Fibroblast of the aortic adventitia (primary cell): ENCODE results near the gene NCK2. TPM values are rescaled to one million over a fixed set of nuclear protein-coding genes. Genes with fewer than 3 reads are reported as not detected.

Experiments
- DNase-seq: peaks from one replicate; pipeline ENCODE4 v3.0.0-alpha.2; 2010; ENCODE audit warnings: low read depth
- H3K4me3 ChIP-seq: 2 replicates; pipeline ENCODE4 v1.5.1; 2011; ENCODE audit warnings: low read depth, mild to moderate bottlenecking, control low read depth, low read length, moderate library complexity
- total RNA-seq: library from RNA; depleted of rRNA; stranded (reverse); fragments of >200 nt; gene quantifications from 2 replicates; pipeline ENCODE4 v1.2.3, GENCODE V29; 2012; ENCODE audit warnings: low replicate concordance
- TF ChIP-seq, protein P1 (sequence below): IDR thresholded peaks from 2 replicates; pipeline ENCODE4 v1.5.1; 2011; ENCODE audit warnings: mild to moderate bottlenecking, low read length, control low read depth, inconsistent platforms; ENCODE audit not compliant: insufficient read depth

Gene NCK2
- total RNA-seq, 1 donor, result 9.4 TPM

DNA sequence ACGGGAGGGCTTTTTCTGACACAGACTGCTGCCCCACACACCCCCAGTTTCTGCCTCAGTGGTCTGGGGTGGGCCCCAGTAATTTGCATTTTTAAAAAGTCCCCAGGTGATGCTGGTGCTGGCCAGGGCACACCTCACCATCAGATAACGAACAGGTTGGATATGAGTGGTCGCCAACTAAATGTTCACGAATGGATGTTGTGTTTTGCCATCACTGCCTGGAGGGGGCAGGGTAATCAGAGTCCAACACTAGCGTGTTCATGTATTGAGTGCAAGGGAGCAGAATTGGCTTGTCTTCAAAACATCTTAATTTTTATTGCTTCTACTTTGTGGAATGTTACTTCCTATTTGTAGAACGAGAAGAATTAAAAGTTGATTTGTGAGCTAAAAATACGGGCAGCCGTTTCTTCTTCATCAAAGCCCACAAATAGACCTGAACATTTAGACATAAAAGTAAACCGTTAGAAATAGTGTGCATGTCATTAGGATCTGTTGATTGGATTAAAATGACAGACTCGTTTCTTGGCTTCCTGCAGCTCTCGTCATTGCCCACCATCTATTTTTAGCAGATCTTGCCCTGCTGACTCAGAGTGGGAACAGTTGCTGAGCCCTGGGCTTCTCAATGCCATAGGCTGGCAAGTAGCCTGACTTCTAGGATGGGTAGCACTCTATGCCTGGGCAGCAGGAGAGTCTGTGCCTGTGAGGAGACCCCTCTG, 45.2 kb downstream of the NCK2 start:
- DNase-seq, result peak; percentile 34
- H3K4me3 ChIP-seq, result no peak overlapping the region
- TF ChIP-seq, protein P1, sequence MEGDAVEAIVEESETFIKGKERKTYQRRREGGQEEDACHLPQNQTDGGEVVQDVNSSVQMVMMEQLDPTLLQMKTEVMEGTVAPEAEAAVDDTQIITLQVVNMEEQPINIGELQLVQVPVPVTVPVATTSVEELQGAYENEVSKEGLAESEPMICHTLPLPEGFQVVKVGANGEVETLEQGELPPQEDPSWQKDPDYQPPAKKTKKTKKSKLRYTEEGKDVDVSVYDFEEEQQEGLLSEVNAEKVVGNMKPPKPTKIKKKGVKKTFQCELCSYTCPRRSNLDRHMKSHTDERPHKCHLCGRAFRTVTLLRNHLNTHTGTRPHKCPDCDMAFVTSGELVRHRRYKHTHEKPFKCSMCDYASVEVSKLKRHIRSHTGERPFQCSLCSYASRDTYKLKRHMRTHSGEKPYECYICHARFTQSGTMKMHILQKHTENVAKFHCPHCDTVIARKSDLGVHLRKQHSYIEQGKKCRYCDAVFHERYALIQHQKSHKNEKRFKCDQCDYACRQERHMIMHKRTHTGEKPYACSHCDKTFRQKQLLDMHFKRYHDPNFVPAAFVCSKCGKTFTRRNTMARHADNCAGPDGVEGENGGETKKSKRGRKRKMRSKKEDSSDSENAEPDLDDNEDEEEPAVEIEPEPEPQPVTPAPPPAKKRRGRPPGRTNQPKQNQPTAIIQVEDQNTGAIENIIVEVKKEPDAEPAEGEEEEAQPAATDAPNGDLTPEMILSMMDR, result no peak

- TF ChIP-seq, protein P1, result no peak
- DNase-seq, result no peak
- no peak overlapping the region for H3K4me3 ChIP-seq
Measured at GRCh38 chr2:105790461-105791149, 45.9 kb downstream of the NCK2 start.

GRCh38 chr2:105791229-105791628, 46.5 kb downstream of the NCK2 start:
- no peak for DNase-seq
- TF ChIP-seq, protein P1, result no peak
- no peak overlapping the region for H3K4me3 ChIP-seq

DNA sequence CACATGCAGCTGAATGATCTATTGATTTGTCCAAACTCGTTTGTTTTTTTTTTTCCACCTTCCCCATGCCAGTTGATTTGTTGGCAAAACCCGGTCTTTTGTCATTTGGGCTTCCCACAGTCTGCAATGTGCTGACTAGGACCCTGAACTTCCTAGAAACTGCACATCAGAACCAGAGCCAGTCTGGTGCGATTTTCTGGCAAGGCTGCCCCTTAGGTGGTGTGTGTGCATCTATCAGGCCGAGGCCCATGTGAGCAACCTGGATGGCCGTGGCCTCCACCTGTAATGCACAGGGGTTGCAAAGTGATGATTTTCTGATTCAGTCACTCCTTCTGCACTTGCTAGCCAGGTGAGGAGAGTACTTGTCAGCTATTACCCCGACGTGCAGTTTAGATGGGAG, 47.8 kb downstream of the NCK2 start:
- H3K4me3 ChIP-seq, result no peak overlapping the region
- TF ChIP-seq, protein P1, result no peak
- no peak for DNase-seq

DNA sequence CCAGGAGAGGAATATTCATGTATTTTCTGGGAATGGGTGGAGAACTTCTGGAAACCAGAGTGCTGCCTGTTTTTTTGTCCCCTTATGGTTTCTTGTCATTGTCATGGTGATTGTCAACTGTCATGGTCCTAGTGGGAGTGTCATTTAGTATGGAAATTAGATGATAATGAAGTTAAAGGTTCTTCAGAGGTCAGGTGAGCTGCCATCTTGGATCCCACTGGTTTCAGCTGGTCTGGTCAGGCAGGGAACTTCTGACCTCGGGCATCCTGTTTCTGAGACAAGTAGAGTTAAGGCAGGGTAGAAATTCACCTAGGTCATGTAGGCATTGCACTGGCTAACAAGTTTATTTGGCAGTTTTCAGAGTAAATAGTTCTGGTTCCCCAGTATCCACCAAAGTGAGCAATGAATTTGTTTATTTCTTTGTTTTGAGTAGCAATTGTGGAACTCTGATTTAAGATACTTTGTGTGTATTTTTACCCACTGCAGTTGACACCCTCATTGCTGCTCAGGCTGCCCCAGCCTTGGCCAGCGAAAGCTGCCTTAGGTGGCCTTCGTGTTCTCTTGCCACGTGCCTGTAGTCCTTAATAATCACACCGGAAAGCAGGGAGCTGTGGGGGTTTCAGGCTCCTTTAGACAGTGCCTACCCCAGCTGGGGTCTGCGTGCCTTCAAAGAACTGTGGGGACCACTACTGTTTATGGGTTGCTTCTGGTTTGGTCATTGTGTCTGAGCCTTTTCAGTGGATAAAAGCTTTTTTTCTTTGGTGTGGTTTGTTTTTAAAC, 48.7 kb downstream of the NCK2 start:
- no peak overlapping the region for H3K4me3 ChIP-seq
- TF ChIP-seq, protein P1, result no peak
- no peak for DNase-seq

GRCh38 chr2:105794926-105795574, 50.3 kb downstream of the NCK2 start:
- H3K4me3 ChIP-seq, result no peak overlapping the region
- TF ChIP-seq, protein P1, result no peak
- DNase-seq, result no peak
